BE2C (cell line): ENCODE data around the gene HSD17B12.
"Not testable (repeated sequence)": the region's sequence is repeated elsewhere in the genome, so short reads cannot be mapped to it uniquely, and the experiment has no call there.

ENCODE experiments used
- DNase-seq: peaks from one replicate; pipeline ENCODE4 v3.0.0-alpha.2; 2020
- H3K27me3 ChIP-seq: fragments of 250-450 bp; sonication (Bioruptor Pico); 2 replicates; pipeline ENCODE4 v1.5.1; 2020; ENCODE audit warnings: mild to moderate bottlenecking
- H3K36me3 ChIP-seq: fragments of 250-450 bp; sonication (Bioruptor Pico); 2 replicates; pipeline ENCODE4 v1.5.1; 2020; ENCODE audit warnings: mild to moderate bottlenecking
- H3K4me1 ChIP-seq: fragments of 250-450 bp; sonication (Bioruptor Pico); 2 replicates; pipeline ENCODE4 v1.5.1; 2020
- H3K4me3 ChIP-seq: 2 replicates; pipeline ENCODE4 v1.5.1; 2011; ENCODE audit warnings: low read depth, low read length
- H3K9me3 ChIP-seq: fragments of 250-450 bp; sonication (Bioruptor Pico); 2 replicates; pipeline ENCODE4 v1.5.1; 2020
- CTCF ChIP-seq: IDR thresholded peaks from 2 replicates; pipeline ENCODE4 v1.5.1; 2012; ENCODE audit warnings: mild to moderate bottlenecking, low read depth, low read length

Gene HSD17B12

GRCh38 chr11:43760902-43761301 is 80.4 kb downstream of the HSD17B12 start:
- DNase-seq = no peak
- Histone ChIP-seq H3K9me3 (no peaks in the 10 kb centered on the region), H3K27me3 (no peaks in the 10 kb centered on the region), H3K4me3 (no peak overlapping the region), H3K4me1 (peaks cover 3% of the 10 kb centered on the region; the same call in 1 of the 2 replicates), H3K36me3 (no peaks in the 10 kb centered on the region)
- TF ChIP-seq CTCF = no peak

- Histone ChIP-seq H3K4me1 (peaks cover 3% of the 10 kb centered on the region; the same call in 1 of the 2 replicates), H3K4me3 (no peak overlapping the region), H3K36me3 (peaks cover 2% of the 10 kb centered on the region; the same call in 1 of the 2 replicates), H3K9me3 (no peaks in the 10 kb centered on the region), H3K27me3 (no peaks in the 10 kb centered on the region)
- DNase-seq = no peak
- TF ChIP-seq CTCF = no peak
These were observed 84.7 kb downstream of the HSD17B12 start for GRCh38 chr11:43765194-43765593.

- not testable (repeated sequence) for H3K9me3 ChIP-seq, H3K4me1 ChIP-seq, H3K36me3 ChIP-seq, H3K27me3 ChIP-seq, DNase-seq, H3K4me3 ChIP-seq
These were observed 88.1 kb downstream of the HSD17B12 start for GRCh38 chr11:43768654-43769053.

GRCh38 chr11:43770173-43770572 is 89.6 kb downstream of the HSD17B12 start:
- H3K27me3 ChIP-seq = no peaks in the 10 kb centered on the region
- DNase-seq = no peak
- no peaks in the 10 kb centered on the region for H3K9me3 ChIP-seq
- peaks cover 2% of the 10 kb centered on the region; the same call in 1 of the 2 replicates for H3K36me3 ChIP-seq
- H3K4me1 ChIP-seq = no peaks in the 10 kb centered on the region
- H3K4me3 ChIP-seq = no peak overlapping the region
- TF ChIP-seq CTCF = no peak

- TF ChIP-seq CTCF = no peak
- H3K36me3 ChIP-seq = peaks cover 2% of the 10 kb centered on the region; the same call in 1 of the 2 replicates
- H3K27me3 ChIP-seq = no peaks in the 10 kb centered on the region
These were observed 92.2 kb downstream of the HSD17B12 start for GRCh38 chr11:43772733-43773132.

GRCh38 chr11:43774786-43775185 is 94.2 kb downstream of the HSD17B12 start:
- H3K9me3 ChIP-seq = no peaks in the 10 kb centered on the region
- no peak for DNase-seq
- no peaks in the 10 kb centered on the region for H3K27me3 ChIP-seq
- no peaks in the 10 kb centered on the region for H3K4me1 ChIP-seq
- TF ChIP-seq CTCF = no peak
- no peak overlapping the region for H3K4me3 ChIP-seq
- no peaks in the 10 kb centered on the region for H3K36me3 ChIP-seq

More at GRCh38 chr11:43772733-43773132, 92.2 kb downstream of the HSD17B12 start:
- H3K9me3 ChIP-seq = no peaks in the 10 kb centered on the region
- no peak for DNase-seq
- H3K4me1 ChIP-seq = no peaks in the 10 kb centered on the region
- H3K4me3 ChIP-seq = no peak overlapping the region

GRCh38 chr11:43779306-43779705 is 98.8 kb downstream of the HSD17B12 start:
- no peaks in the 10 kb centered on the region for H3K9me3 ChIP-seq
- H3K36me3 ChIP-seq = no peaks in the 10 kb centered on the region
- no peak overlapping the region for H3K4me3 ChIP-seq
- no peak for DNase-seq
- no peaks in the 10 kb centered on the region for H3K4me1 ChIP-seq
- TF ChIP-seq CTCF = no peak
- no peaks in the 10 kb centered on the region for H3K27me3 ChIP-seq
